MG63 (cell line): ENCODE data around the gene PHF20. TPM values are rescaled to one million over a fixed set of nuclear protein-coding genes. Genes with fewer than 3 reads are reported as not detected.
"Not testable (repeated sequence)": the region's sequence is repeated elsewhere in the genome, so short reads cannot be mapped to it uniquely, and the experiment has no call there.

ENCODE experiments used
- DNase-seq: peaks from one replicate; pipeline ENCODE4 v3.0.0-alpha.2; 2020
- H3K27me3 ChIP-seq: fragments of 250-450 bp; sonication (Bioruptor Pico); 2 replicates; pipeline ENCODE4 v1.5.1; 2020; ENCODE audit warnings: mild to moderate bottlenecking, moderate library complexity
- H3K36me3 ChIP-seq: fragments of 250-450 bp; sonication (Bioruptor Pico); 2 replicates; pipeline ENCODE4 v1.5.1; 2020; ENCODE audit warnings: mild to moderate bottlenecking, moderate library complexity
- H3K4me3 ChIP-seq: fragments of 250-450 bp; sonication (Bioruptor Pico); 2 replicates; pipeline ENCODE4 v1.5.1; 2020; ENCODE audit warnings: mild to moderate bottlenecking, moderate library complexity
- H3K9me3 ChIP-seq: fragments of 250-450 bp; sonication (Bioruptor Pico); 2 replicates; pipeline ENCODE4 v1.5.1; 2020; ENCODE audit warnings: mild to moderate bottlenecking, moderate library complexity
- total RNA-seq: library from RNA; depleted of rRNA; stranded (reverse); fragments of >200 nt; shearing (Covaris generic); gene quantifications from 2 replicates; pipeline ENCODE4 v1.2.3, GENCODE V29; 2014; ENCODE audit warnings: low replicate concordance

Gene PHF20
- total RNA-seq, 1 experiment from 2014 or later, result 57.7 TPM

- H3K36me3 ChIP-seq, result peaks cover 91% of the 10 kb centered on the region
- no peaks in the 10 kb centered on the region for H3K27me3 ChIP-seq
- no peak overlapping the region for H3K4me3 ChIP-seq
- H3K9me3 ChIP-seq, result no peaks in the 10 kb centered on the region; the same call in 1 of the 2 replicates
- no peak for DNase-seq
These were observed 137.4 kb downstream of the PHF20 start for GRCh38 chr20:35909176-35909575.

GRCh38 chr20:35909796-35910195, 138.0 kb downstream of the PHF20 start:
- DNase-seq, result no peak
- H3K9me3 ChIP-seq, result no peaks in the 10 kb centered on the region; the same call in 1 of the 2 replicates
- H3K36me3 ChIP-seq, result peaks cover 90% of the 10 kb centered on the region
- no peak overlapping the region for H3K4me3 ChIP-seq
- no peaks in the 10 kb centered on the region for H3K27me3 ChIP-seq

DNA sequence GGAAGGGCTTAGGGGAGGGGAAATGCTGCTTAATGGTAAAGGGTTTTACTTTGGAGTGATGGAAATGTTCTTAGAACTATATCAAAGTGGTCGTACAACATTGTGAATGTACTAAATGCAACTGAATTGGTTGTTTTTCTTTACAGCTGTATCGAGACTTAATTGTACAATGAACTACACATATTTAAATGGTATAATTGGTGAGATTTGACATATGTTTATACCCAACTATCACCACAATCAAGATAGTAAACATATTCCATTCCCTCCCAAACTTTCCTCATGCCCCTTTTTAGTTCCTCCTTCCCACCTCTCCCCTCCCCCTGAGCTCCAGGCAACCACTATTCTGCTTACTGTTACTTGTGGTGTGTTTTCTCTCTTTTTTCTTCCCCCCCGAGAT, 138.4 kb downstream of the PHF20 start:
- Histone ChIP-seq H3K4me3 (no peak overlapping the region), H3K9me3 (no peaks in the 10 kb centered on the region; the same call in 1 of the 2 replicates)
- no peak for DNase-seq

GRCh38 chr20:35912881-35913280, 141.1 kb downstream of the PHF20 start:
- no peaks in the 10 kb centered on the region for H3K27me3 ChIP-seq
- DNase-seq, result no peak
- peaks cover 89% of the 10 kb centered on the region for H3K36me3 ChIP-seq
- H3K4me3 ChIP-seq, result no peak overlapping the region
- no peaks in the 10 kb centered on the region; the same call in 1 of the 2 replicates for H3K9me3 ChIP-seq

More for the DNA sequence above, 138.4 kb downstream of the PHF20 start:
- Histone ChIP-seq H3K27me3 (no peaks in the 10 kb centered on the region), H3K36me3 (peaks cover 87% of the 10 kb centered on the region)

GRCh38 chr20:35917077-35917476, 145.3 kb downstream of the PHF20 start:
- no peak for DNase-seq
- Histone ChIP-seq H3K4me3 (no peak overlapping the region), H3K9me3 (no peaks in the 10 kb centered on the region), H3K36me3 (peaks cover 83% of the 10 kb centered on the region), H3K27me3 (no peaks in the 10 kb centered on the region)

DNA sequence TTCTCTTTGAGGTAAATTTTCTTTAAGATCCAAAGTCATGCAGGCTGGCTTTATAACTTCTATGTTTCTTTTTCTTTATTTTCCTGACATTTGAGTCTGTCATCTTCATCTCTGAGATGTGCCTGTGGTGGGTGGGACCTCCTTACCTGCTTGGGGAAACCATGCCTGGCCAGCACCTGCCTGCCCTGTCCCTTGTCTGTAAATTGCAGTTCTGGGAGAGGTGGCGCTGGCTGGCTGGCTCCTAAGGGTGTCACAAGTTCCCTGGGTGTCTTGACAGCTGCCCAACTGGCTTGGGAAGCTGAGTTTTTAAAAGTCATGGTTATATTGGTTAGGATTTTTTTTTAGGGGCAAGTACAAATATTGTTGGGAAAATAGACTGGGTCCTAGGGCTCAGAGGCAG, 146.2 kb downstream of the PHF20 start:
- H3K36me3 ChIP-seq, result peaks cover 80% of the 10 kb centered on the region
- no peaks in the 10 kb centered on the region for H3K27me3 ChIP-seq

GRCh38 chr20:35920523-35920922, 148.7 kb downstream of the PHF20 start:
- Histone ChIP-seq H3K27me3 (no peaks in the 10 kb centered on the region), H3K4me3 (no peak overlapping the region), H3K36me3 (peaks cover 73% of the 10 kb centered on the region), H3K9me3 (no peaks in the 10 kb centered on the region)
- no peak for DNase-seq

More for the DNA sequence above, 146.2 kb downstream of the PHF20 start:
- H3K9me3 ChIP-seq, result no peaks in the 10 kb centered on the region
- DNase-seq, result no peak
- H3K4me3 ChIP-seq, result no peak overlapping the region

GRCh38 chr20:35929301-35929700, 157.5 kb downstream of the PHF20 start:
- Histone ChIP-seq H3K36me3 (peaks cover 75% of the 10 kb centered on the region), H3K9me3 (no peaks in the 10 kb centered on the region), H3K4me3 (no peak overlapping the region), H3K27me3 (no peaks in the 10 kb centered on the region)
- no peak for DNase-seq

DNA sequence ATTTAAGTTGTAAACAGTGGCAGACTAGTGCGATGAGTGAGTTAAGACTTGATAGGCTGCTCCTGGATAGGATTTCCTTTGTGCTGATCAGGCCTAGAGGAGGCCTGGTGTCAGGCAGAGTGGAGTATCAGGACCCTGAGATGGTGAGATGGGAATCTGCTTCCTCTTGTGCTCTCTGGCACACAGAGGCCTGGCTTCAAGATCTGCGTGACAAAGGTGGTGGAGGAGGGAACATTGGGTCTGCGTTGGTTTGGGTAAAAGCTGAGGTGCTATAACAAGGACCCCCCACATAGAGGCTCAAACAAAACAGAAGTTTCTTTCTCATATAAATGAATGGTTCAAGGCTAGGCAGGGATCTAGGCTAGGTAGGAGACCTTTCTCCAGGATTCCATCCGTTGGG, 162.2 kb downstream of the PHF20 start:
- DNase-seq, result no peak
- Histone ChIP-seq H3K36me3 (peaks cover 69% of the 10 kb centered on the region), H3K4me3 (no peak overlapping the region), H3K9me3 (no peaks in the 10 kb centered on the region), H3K27me3 (no peaks in the 10 kb centered on the region)

DNA sequence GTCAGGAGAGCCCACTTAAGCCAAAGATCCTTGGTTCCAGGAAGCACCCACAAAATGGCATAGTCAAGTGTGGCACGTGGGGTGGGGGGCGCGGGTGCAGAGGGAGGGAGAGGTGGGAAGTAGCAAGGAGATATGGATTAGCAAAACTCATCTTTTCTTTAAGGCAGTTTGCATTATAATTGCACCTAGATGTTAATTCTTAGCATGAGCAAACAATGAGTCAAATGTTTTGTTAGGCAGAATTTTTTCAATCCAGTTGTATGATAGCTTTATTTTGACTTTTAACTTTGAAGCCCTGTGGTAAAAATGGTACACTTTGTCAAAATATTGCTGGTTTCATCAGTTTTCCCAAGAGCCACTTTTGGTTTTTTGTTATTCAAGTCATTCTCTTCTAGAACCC, 167.4 kb downstream of the PHF20 start:
- Histone ChIP-seq H3K27me3 (no peaks in the 10 kb centered on the region), H3K36me3 (peaks cover 76% of the 10 kb centered on the region), H3K4me3 (no peak overlapping the region), H3K9me3 (no peaks in the 10 kb centered on the region)
- DNase-seq, result no peak

- no peak overlapping the region for H3K4me3 ChIP-seq
- DNase-seq, result no peak
- H3K9me3 ChIP-seq, result no peaks in the 10 kb centered on the region
- peaks cover 77% of the 10 kb centered on the region for H3K36me3 ChIP-seq
- H3K27me3 ChIP-seq, result no peaks in the 10 kb centered on the region
These were observed 169.8 kb downstream of the PHF20 start for GRCh38 chr20:35941620-35942019.

DNA sequence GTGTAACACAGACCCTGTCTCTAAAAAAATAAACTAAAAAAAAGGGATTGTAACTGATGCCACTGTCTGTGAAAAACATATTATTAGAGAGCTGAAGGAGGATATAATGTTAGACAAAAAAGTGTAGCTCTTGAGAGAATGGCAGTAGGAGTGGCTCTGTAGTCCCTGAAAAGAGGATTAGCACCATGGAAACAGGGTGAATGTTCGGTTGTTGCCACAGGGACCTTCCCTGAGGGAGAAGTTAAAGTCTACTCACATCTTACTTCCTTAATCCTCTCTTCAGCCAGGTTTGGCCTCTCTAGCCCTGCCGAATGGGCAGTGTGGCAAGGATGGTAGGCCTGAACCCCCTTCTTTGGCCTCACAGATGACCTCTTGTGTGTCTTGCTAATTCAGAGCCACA, 170.4 kb downstream of the PHF20 start:
- no peaks in the 10 kb centered on the region for H3K27me3 ChIP-seq

GRCh38 chr20:35947489-35947888, 175.7 kb downstream of the PHF20 start:
- Histone ChIP-seq H3K36me3 (peaks cover 74% of the 10 kb centered on the region), H3K27me3 (no peaks in the 10 kb centered on the region), H3K9me3 (no peaks in the 10 kb centered on the region), H3K4me3 (no peak overlapping the region)
- DNase-seq, result peak; percentile 20

More for the DNA sequence above, 170.4 kb downstream of the PHF20 start:
- no peaks in the 10 kb centered on the region for H3K9me3 ChIP-seq
- DNase-seq, result no peak
- H3K36me3 ChIP-seq, result peaks cover 83% of the 10 kb centered on the region
- no peak overlapping the region for H3K4me3 ChIP-seq

- H3K4me3 ChIP-seq, result no peak overlapping the region
- H3K36me3 ChIP-seq, result peaks cover 72% of the 10 kb centered on the region
- no peak for DNase-seq
- no peaks in the 10 kb centered on the region for H3K27me3 ChIP-seq
- H3K9me3 ChIP-seq, result no peaks in the 10 kb centered on the region
These were observed 176.1 kb downstream of the PHF20 start for GRCh38 chr20:35947907-35948306.

GRCh38 chr20:35950093-35950492, 178.3 kb downstream of the PHF20 start:
- no peak overlapping the region for H3K4me3 ChIP-seq
- no peaks in the 10 kb centered on the region for H3K27me3 ChIP-seq
- no peak for DNase-seq
- H3K36me3 ChIP-seq, result peaks cover 66% of the 10 kb centered on the region
- no peaks in the 10 kb centered on the region for H3K9me3 ChIP-seq

DNA sequence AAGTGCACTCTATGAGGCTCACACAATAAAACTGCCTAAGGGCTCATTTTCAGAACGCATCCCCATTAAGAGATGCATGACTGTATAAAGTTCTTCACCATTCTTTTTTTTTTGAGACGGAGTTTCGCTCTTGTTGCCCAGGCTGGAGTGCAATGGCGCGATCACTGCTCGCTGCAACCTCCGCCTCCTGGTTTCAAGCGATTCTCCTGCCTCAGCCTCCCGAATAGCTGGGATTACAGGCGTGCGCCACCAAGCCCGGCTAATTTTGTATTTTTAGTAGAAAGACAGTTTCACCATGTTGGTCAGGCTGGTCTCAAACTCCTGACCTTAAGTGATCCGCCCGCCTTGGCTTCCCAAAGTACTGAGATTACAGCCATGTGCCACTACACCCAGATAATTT, 180.3 kb downstream of the PHF20 start:
- H3K27me3 ChIP-seq, H3K4me3 ChIP-seq, H3K9me3 ChIP-seq, DNase-seq: not testable (repeated sequence)
- peaks cover 55% of the 10 kb centered on the region for H3K36me3 ChIP-seq

DNA sequence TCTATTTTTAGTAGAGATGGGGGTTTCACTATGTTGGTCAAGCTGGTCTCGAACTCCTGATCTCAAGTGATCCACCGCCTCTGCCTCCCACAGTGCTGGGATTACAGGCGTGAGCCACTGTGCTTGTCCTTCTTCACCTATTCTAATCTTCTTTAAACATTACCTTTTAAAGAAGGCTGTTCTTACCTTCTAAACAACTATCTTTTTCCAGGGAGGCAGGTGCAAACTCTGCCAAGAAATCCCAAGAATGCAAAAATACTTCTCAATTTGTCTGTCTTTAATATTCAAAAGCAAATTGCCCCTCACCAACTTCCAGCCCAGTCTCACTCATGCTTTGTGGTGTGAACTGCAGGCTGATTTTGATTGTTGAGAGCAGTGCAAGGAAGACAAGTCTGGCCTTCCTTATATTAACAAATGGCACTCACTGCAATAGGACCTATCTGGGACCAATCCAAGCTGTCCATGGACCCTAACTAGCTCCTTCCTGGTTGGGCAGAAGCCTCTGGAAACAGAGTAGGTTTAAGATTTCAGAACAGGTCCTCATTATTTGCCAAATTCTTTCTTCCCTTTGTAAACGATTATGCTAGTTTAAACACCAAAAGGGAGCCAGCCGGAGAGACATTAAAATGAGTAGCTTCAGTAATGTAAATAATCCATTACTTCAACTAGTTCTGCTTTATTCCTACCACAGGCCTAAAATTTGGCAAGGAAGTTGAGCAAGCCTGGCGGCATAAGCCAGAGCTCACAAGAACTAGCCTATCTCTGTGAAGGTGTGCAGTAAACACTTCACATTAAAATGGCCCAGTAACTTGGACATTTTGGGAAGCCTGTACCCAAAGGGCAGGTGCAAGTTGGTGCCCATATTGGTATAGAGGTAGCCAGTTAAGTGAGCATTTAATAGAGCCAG, 180.9 kb downstream of the PHF20 start:
- Histone ChIP-seq H3K9me3 (no peaks in the 10 kb centered on the region), H3K27me3 (no peaks in the 10 kb centered on the region), H3K36me3 (peaks cover 49% of the 10 kb centered on the region), H3K4me3 (peak overlapping the region; percentile 97)
- peak; percentile 50 for DNase-seq
